Measurements from ENCODE around the gene CELSR3.

CELSR3 gene

DNA sequence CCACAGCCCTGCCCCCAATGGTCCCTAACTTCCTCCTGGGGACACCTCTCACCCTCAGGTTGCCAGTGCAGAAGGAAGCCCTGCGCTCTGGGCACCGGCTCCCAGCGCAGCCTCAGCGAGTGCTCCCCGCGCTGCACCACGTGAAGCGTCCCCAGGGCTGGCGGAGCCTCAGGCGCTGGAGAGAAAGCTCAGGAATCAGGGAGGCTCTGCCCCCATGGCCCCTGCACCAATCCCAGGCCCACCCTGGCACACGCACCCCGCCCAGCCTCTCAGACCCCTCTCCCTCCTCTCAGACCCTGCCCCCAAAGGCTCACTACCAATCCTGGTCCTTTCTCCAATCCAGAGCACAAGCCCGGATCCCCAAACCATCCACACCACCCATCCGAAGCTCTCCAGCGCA is 74.5 kb downstream of the CELSR3 start:
- H3K4me3 ChIP-seq (ENCODE audit: low read depth in 1 of 2, low read length in 1 of 2), result no peak overlapping the region
- H3K4me1 ChIP-seq (ENCODE audit: control insufficient read depth in 1 of 2, insufficient read depth in 1 of 2, low read depth in 1 of 2, low read length in 1 of 2), result no peaks in the 10 kb centered on the region
- H3K36me3 ChIP-seq, result no peaks in the 10 kb centered on the region
- TF ChIP-seq, protein P1, sequence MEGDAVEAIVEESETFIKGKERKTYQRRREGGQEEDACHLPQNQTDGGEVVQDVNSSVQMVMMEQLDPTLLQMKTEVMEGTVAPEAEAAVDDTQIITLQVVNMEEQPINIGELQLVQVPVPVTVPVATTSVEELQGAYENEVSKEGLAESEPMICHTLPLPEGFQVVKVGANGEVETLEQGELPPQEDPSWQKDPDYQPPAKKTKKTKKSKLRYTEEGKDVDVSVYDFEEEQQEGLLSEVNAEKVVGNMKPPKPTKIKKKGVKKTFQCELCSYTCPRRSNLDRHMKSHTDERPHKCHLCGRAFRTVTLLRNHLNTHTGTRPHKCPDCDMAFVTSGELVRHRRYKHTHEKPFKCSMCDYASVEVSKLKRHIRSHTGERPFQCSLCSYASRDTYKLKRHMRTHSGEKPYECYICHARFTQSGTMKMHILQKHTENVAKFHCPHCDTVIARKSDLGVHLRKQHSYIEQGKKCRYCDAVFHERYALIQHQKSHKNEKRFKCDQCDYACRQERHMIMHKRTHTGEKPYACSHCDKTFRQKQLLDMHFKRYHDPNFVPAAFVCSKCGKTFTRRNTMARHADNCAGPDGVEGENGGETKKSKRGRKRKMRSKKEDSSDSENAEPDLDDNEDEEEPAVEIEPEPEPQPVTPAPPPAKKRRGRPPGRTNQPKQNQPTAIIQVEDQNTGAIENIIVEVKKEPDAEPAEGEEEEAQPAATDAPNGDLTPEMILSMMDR (IDR thresholded peaks at IDR 0.05), result no peak
- no peaks in the 10 kb centered on the region for H3K9me3 ChIP-seq
- no peak overlapping the region for H3K27ac ChIP-seq
- H3K27me3 ChIP-seq, result peaks cover 56% of the 10 kb centered on the region

DNA sequence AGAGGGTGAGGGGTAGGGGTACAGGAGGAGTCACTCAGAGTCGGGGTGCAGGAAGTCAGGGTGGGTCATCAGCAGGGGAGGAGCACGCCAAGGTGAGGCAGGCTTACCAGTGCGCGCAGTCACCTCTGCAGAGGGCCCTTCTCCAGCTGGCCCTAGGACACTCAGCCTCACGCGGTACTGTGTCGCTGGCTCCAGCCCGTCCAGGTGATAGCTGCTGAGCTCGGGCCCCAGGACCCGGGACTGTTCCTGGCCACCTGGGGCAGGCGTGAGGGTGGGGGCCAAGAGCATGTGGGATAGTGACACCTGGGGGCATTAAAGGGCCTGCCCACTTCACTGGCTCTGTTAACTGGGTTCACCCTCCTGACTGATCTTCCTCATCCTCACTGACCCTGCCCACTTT is 75.0 kb downstream of the CELSR3 start:
- H3K4me1 ChIP-seq (ENCODE audit: control insufficient read depth in 1 of 2, insufficient read depth in 1 of 2, low read depth in 1 of 2, low read length in 1 of 2), result no peaks in the 10 kb centered on the region
- H3K4me3 ChIP-seq (ENCODE audit: low read depth in 1 of 2, low read length in 1 of 2), result no peak overlapping the region
- no peaks in the 10 kb centered on the region for H3K9me3 ChIP-seq
- H3K27ac ChIP-seq, result no peak overlapping the region
- TF ChIP-seq, protein P1 (IDR thresholded peaks at IDR 0.05), result no peak
- H3K36me3 ChIP-seq, result no peaks in the 10 kb centered on the region
- H3K27me3 ChIP-seq, result peaks cover 51% of the 10 kb centered on the region
